Stimulated activated naive B cell treated with anti-CD40 and anti-IgM and Interleukin-4, amounts not matched to agents 10 μg/mL and 1 μg/mL and 100 μg/mL, for 72 hours (primary cell): ENCODE data around the gene COPS2.
A peak's percentile ranks its signal among the peaks of the same experiment; 100 is the strongest.
"Not testable (repeated sequence)": the region's sequence is repeated elsewhere in the genome, so short reads cannot be mapped to it uniquely, and the experiment has no call there.

Experiments
- ATAC-seq, 2 donors: fragments of 150-1000 bp; cut with Tn5 transposase; replicated peaks; 2 replicates each; pipeline ENCODE4 v1.10.0; 2021; ENCODE audit warnings: moderate library complexity in 1 of 2
- DNase-seq: peaks from one replicate; pipeline ENCODE4 v3.0.0; 2021
- H3K27ac Mint-ChIP-seq: one replicate; pipeline ENCODE4 v1.8.0; 2022; ENCODE audit warnings: mild to moderate bottlenecking, mixed read lengths
- H3K27me3 Mint-ChIP-seq, 2 donors: one replicate each; pipeline ENCODE4 v1.8.0; 2022; ENCODE audit warnings: mixed read lengths in 2 of 2
- H3K36me3 Mint-ChIP-seq, 2 donors: one replicate each; pipeline ENCODE4 v1.8.0; 2022; ENCODE audit warnings: mixed read lengths in 2 of 2, mild to moderate bottlenecking in 1 of 2
- H3K4me1 Mint-ChIP-seq, 2 donors: one replicate each; pipeline ENCODE4 v1.8.0; 2022; ENCODE audit warnings: mixed read lengths in 2 of 2, mild to moderate bottlenecking in 1 of 2
- H3K4me3 Mint-ChIP-seq, 2 donors: one replicate each; pipeline ENCODE4 v1.8.0; 2022; ENCODE audit warnings: mild to moderate bottlenecking in 2 of 2, mixed read lengths in 2 of 2, moderate library complexity in 1 of 2
- H3K9me3 Mint-ChIP-seq, 2 donors: one replicate each; pipeline ENCODE4 v1.8.0; 2022; ENCODE audit warnings: mixed read lengths in 2 of 2, mild to moderate bottlenecking in 1 of 2

Gene COPS2

GRCh38 chr15:49155110-49155833 is at the start of gene COPS2:
COPS2 (minus strand) TSS chr15:49155599; CDS start chr15:49155578, 21 bp downstream.
- DNase-seq (peak; percentile 96), ATAC-seq (peak; percentile 95 to 97)
- Mint-ChIP-seq H3K9me3 (no peaks in the 10 kb centered on the region), H3K4me1 (peaks cover 14 to 31% of the 10 kb centered on the region in 2 donors), H3K4me3 (peak within 1 kb of the TSS; percentile 92 to 99), H3K27me3 (no peaks in the 10 kb centered on the region), H3K27ac (peak within 1 kb of the TSS; percentile 99), H3K36me3 (peaks cover 5 to 8% of the 10 kb centered on the region in 2 donors)

DNA sequence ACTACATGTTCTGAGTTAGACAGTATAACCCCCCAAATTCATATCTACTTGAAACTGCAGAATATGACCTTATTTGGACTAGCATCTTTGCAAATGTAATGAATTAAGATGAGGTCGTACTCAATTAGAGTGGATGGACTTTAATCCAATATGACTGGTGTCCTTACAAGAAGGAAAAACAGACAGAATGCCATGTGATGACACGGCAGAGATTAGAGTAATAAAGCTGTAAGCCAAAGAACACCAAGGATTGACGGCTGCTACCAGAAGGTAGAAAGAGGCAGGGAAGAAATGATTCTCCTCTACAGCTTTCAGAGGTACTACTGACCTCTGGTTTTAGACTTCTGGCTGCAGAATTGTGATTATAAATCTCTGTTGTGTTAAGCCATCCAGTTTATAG is 44.9 kb upstream of the COPS2 start:
- Mint-ChIP-seq H3K27me3 (no peaks in the 10 kb centered on the region), H3K4me1 (peaks cover 3 to 19% of the 10 kb centered on the region in 2 donors), H3K4me3 (no peak overlapping the region), H3K27ac (no peak overlapping the region), H3K36me3 (peaks cover 28 to 38% of the 10 kb centered on the region in 2 donors), H3K9me3 (peaks cover 8 to 9% of the 10 kb centered on the region in 2 donors)
- no peak for DNase-seq
- no peak for ATAC-seq

DNA sequence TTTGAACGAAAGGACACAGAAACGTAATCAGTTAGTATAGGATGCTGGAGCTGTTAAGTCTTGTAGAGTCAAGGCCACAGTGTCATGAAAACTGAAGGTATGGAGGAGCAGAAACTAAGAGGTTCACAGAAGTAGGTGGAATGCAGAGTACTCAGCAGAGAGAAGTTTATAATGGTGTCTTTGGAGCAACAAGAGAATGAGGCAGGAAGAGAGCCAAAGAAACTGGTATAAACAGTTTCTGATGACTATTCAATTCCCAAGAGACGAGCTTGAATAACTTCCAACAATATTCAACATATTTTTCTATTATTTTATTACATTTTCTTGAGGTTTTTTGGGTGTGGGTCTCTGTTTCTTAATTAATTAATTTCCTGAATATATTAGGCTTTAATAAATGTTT is 44.3 kb upstream of the COPS2 start:
- peaks cover under 1 to 4% of the 10 kb centered on the region in 2 donors for H3K9me3 Mint-ChIP-seq
- no peak overlapping the region for H3K27ac Mint-ChIP-seq
- H3K4me3 Mint-ChIP-seq: no peak overlapping the region
- no peak for ATAC-seq
- H3K27me3 Mint-ChIP-seq: no peaks in the 10 kb centered on the region
- no peak for DNase-seq
- peaks cover 3 to 19% of the 10 kb centered on the region in 2 donors for H3K4me1 Mint-ChIP-seq
- H3K36me3 Mint-ChIP-seq: peaks cover 21 to 31% of the 10 kb centered on the region in 2 donors

- ATAC-seq (no peak), DNase-seq (no peak)
- H3K4me3 Mint-ChIP-seq: no peak overlapping the region
- H3K9me3 Mint-ChIP-seq: no peaks in the 10 kb centered on the region
- H3K4me1 Mint-ChIP-seq: peaks cover 3 to 19% of the 10 kb centered on the region in 2 donors
- peaks cover 3 to 8% of the 10 kb centered on the region in 2 donors for H3K36me3 Mint-ChIP-seq
- no peak overlapping the region for H3K27ac Mint-ChIP-seq
- H3K27me3 Mint-ChIP-seq: no peaks in the 10 kb centered on the region
These were observed 41.5 kb upstream of the COPS2 start for GRCh38 chr15:49196856-49197255.

- Mint-ChIP-seq H3K27me3 (no peaks in the 10 kb centered on the region), H3K4me3 (no peak overlapping the region), H3K36me3 (peaks cover 2 to 12% of the 10 kb centered on the region in 2 donors), H3K4me1 (peaks cover 8 to 29% of the 10 kb centered on the region in 2 donors), H3K9me3 (no peaks in the 10 kb centered on the region), H3K27ac (no peak overlapping the region)
- ATAC-seq (no peak), DNase-seq (no peak)
These were observed 36.5 kb upstream of the COPS2 start for GRCh38 chr15:49191892-49192291.

DNA sequence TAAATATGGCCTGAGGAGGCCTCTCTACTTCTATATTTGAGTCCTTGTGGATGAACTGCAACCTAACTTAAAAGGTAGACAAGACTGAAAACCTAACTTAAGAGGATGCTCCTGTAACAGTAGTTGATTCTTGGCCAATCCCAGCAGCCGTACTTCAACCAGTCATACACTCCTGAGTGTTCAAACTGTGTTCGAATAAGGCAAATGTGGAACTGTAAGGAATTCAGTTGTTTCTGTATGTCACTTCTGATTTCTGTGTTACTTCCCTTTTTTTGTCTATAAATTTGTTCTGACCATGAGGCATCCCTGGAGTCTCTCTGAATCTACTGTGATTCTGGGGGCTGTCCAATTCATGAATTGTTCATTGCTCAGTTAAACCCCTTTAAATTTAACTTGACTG is 35.2 kb upstream of the COPS2 start:
- Mint-ChIP-seq H3K36me3 (peaks cover 8 to 21% of the 10 kb centered on the region in 2 donors), H3K4me1 (peaks cover 11 to 25% of the 10 kb centered on the region in 2 donors), H3K9me3 (peaks cover 0 to 3% of the 10 kb centered on the region in 2 donors), H3K27me3 (no peaks in the 10 kb centered on the region), H3K27ac (no peak overlapping the region), H3K4me3 (no peak overlapping the region)
- DNase-seq (no peak), ATAC-seq (peak; percentile 84)

DNA sequence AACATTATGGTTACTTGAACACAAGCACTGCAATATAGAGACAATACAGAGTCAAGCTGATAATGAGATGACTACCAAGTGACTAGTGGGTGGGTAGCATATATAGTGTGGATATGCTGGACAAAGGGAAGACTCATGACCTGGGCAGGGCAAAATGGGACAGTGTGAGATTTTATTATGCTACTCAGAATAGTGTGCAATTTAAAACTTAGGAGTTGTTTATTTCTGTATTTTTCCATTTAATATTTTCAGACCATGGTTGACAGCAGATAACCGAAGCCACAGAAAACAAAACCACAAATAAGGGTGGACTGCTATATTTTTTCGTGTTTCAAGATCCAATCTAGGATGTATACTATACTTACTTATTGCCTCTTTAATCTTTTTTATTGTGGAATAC is 34.2 kb upstream of the COPS2 start:
- H3K4me3 Mint-ChIP-seq: no peak overlapping the region
- no peak overlapping the region for H3K27ac Mint-ChIP-seq
- peaks cover 0 to 9% of the 10 kb centered on the region in 2 donors for H3K9me3 Mint-ChIP-seq
- peaks cover 15 to 29% of the 10 kb centered on the region in 2 donors for H3K36me3 Mint-ChIP-seq
- no peaks in the 10 kb centered on the region for H3K27me3 Mint-ChIP-seq
- H3K4me1 Mint-ChIP-seq: peaks cover 15 to 31% of the 10 kb centered on the region in 2 donors
- DNase-seq (no peak), ATAC-seq (no peak)

GRCh38 chr15:49188933-49189332 is 33.5 kb upstream of the COPS2 start:
- Mint-ChIP-seq H3K27me3 (no peaks in the 10 kb centered on the region), H3K36me3 (peaks cover 19 to 34% of the 10 kb centered on the region in 2 donors), H3K4me1 (peaks cover 15 to 31% of the 10 kb centered on the region in 2 donors), H3K27ac (no peak overlapping the region), H3K4me3 (no peak overlapping the region), H3K9me3 (peaks cover 0 to 11% of the 10 kb centered on the region in 2 donors)
- no peak for ATAC-seq
- no peak for DNase-seq

GRCh38 chr15:49187549-49188245 is 32.3 kb upstream of the COPS2 start:
- H3K27ac Mint-ChIP-seq: no peak overlapping the region
- H3K4me1 Mint-ChIP-seq: peaks cover 15 to 31% of the 10 kb centered on the region in 2 donors
- peaks cover 0 to 11% of the 10 kb centered on the region in 2 donors for H3K9me3 Mint-ChIP-seq
- ATAC-seq: no peak
- H3K4me3 Mint-ChIP-seq: no peak overlapping the region
- H3K27me3 Mint-ChIP-seq: no peaks in the 10 kb centered on the region
- no peak for DNase-seq
- H3K36me3 Mint-ChIP-seq: peaks cover 19 to 34% of the 10 kb centered on the region in 2 donors

- DNase-seq (no peak), ATAC-seq (no peak)
- Mint-ChIP-seq H3K27ac (no peak overlapping the region), H3K4me3 (no peak overlapping the region), H3K36me3 (peaks cover 20 to 39% of the 10 kb centered on the region in 2 donors), H3K9me3 (peaks cover 0 to 14% of the 10 kb centered on the region in 2 donors), H3K4me1 (peaks cover 13 to 21% of the 10 kb centered on the region in 2 donors), H3K27me3 (no peaks in the 10 kb centered on the region)
These were observed 30.1 kb upstream of the COPS2 start for GRCh38 chr15:49185473-49185872.

DNA sequence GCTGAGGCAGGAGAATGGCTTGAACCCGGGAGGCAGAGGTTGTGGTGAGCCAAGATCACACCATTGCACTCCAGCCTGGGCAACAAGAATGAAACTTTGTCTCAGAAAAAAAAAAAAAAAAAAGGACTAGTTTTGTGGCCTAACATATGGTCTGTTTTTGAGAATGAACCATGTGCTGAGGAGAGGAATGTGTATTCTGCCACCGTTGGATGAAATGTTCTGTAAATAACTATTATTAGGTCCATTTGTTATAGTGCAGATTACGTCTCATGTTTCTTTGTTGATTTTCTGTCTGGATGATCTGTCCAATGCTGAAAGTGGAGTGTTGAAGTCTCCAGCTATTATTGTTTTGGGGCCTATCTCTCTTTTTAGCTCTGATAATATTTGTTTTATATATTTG is 28.3 kb upstream of the COPS2 start:
- H3K36me3 Mint-ChIP-seq: peaks cover 18 to 35% of the 10 kb centered on the region in 2 donors
- peaks cover 0 to 14% of the 10 kb centered on the region in 2 donors for H3K9me3 Mint-ChIP-seq
- not testable (repeated sequence) for H3K4me3 Mint-ChIP-seq, DNase-seq, H3K27me3 Mint-ChIP-seq, ATAC-seq, H3K27ac Mint-ChIP-seq
- H3K4me1 Mint-ChIP-seq: peaks cover 11 to 20% of the 10 kb centered on the region in 2 donors

GRCh38 chr15:49182128-49182527 is 26.7 kb upstream of the COPS2 start:
- Mint-ChIP-seq H3K4me3 (no peak overlapping the region), H3K4me1 (peaks cover 9 to 13% of the 10 kb centered on the region in 2 donors), H3K36me3 (peaks cover 22 to 33% of the 10 kb centered on the region in 2 donors)

GRCh38 chr15:49179433-49180190 is 24.2 kb upstream of the COPS2 start:
- peaks cover 10 to 15% of the 10 kb centered on the region in 2 donors for H3K4me1 Mint-ChIP-seq
- no peak overlapping the region for H3K4me3 Mint-ChIP-seq
- no peak for DNase-seq
- H3K36me3 Mint-ChIP-seq: peaks cover 12 to 17% of the 10 kb centered on the region in 2 donors
- no peaks in the 10 kb centered on the region for H3K27me3 Mint-ChIP-seq
- H3K9me3 Mint-ChIP-seq: peaks cover 3 to 7% of the 10 kb centered on the region in 2 donors
- ATAC-seq: no peak
- no peak overlapping the region for H3K27ac Mint-ChIP-seq

More at GRCh38 chr15:49182128-49182527, 26.7 kb upstream of the COPS2 start:
- H3K27ac Mint-ChIP-seq: no peak overlapping the region
- H3K9me3 Mint-ChIP-seq: peaks cover 0 to 14% of the 10 kb centered on the region in 2 donors
- H3K27me3 Mint-ChIP-seq: no peaks in the 10 kb centered on the region
- no peak for DNase-seq
- ATAC-seq: no peak

DNA sequence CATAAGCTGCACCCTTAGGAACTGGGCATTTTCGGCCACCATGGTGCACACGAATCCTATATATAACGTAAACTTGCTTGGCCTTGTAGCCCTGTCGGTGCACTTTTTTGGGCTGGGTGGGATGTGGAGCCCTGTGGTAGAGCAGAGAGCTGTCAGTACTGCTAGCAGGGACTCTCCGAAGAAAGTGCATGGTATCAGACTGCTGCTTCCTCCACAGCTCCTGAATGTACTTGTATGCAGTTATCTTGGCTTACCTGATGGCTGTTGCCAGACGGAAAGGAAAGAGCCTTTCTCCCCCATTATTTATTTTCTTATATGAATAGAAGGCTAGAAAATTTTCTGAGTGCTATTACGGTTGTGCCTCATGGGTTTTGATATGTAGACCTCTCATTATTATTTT is 23.1 kb upstream of the COPS2 start:
- peaks cover 3 to 4% of the 10 kb centered on the region in 2 donors for H3K9me3 Mint-ChIP-seq
- H3K4me1 Mint-ChIP-seq: peaks cover 10 to 17% of the 10 kb centered on the region in 2 donors
- DNase-seq: no peak
- no peak overlapping the region for H3K27ac Mint-ChIP-seq
- ATAC-seq: no peak
- no peaks in the 10 kb centered on the region for H3K27me3 Mint-ChIP-seq
- no peak overlapping the region for H3K4me3 Mint-ChIP-seq
- peaks cover 8 to 13% of the 10 kb centered on the region in 2 donors for H3K36me3 Mint-ChIP-seq
